DMS 273 (cell line): ENCODE data around the gene OXCT2.
"Not testable (repeated sequence)": the region's sequence is repeated elsewhere in the genome, so short reads cannot be mapped to it uniquely, and the experiment has no call there.

ENCODE experiments used
- DNase-seq: peaks from one replicate; lab custom pipeline; 2025; ENCODE audit not compliant: unreplicated experiment; lab: John Stamatoyannopoulos, UW

Gene OXCT2

DNA sequence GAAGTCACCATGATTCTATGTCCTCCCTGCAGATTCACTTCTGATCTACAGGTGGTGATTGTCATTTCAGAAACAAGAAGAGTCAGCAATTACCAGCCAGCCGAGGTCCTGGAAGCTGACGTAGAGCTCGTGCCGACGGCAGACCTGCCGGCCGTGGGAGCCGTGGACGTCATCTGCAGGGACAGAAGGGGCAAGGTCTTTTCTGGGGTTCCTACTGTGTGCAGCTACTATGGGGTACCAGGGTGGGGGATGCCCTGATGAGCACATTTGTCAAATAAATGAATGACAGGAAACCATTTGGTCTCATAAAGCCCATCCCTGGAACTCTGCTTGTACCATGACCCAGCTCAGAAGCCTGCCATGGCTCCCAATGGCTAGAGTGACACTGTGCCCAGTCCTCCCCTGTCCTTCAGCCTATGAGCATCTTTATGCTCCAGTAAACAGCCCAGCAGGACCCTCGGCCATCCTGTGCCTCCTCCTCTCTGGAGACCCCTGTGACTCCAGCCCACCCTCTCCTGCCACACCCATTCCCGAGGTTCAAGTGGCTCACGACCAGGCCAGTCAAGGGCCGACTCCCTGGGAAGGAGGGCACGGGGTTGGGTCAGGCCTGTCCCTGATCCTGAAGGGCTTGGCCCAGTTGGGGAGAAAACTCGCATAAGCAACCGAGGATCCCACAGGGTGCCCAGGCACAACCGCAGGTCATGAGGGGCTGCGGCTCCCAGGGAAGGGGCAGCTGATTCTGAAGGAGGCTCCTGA, 7.4 kb downstream of the OXCT2 start:
- DNase-seq: not testable (repeated sequence)

DNA sequence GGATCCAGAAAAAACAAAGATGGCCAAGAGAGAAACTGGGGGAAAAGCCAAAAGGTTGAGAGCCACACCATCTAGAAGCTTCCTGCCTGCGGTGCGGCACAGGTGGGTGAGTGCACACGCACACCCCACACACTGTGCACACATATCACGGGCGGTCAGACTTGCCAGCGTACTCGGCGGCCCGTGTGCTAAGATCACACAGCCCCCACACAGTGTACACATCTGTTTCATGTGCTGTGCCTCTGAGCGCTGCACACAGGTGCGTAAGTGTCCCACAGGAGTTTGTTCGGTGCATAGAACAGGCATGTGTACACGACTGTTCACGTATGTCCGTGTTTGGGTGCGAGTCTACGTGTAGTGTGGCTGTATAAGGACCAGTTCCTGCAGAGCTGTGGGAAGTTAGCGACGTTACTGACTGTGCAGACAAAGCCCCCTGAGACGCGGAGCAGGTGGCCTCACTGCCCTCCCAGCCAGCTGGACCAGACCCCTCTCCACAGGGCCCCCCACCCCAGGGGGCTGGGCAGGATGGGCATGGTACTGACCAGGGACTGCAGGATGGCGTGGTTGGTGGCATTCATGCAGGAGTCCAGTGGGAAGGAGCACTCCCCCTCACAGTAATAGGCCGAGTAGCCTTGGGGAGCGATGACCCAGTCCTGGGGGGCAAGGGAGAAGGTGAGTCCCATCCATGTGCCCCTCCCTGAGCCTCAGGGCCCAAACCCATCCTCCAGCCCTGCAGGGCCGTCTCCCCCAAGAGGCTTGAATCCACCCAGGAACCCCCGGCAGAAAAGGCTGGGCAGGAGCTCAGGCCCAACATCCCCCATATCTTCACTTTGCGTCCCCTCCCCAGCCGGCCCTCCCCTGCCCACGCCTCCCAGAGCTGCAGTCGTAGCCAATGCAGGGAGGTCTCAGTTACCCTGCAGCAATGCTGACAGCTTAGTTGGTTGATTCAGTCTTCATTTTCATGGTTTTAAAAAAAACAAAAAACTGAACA, 8.3 kb downstream of the OXCT2 start:
- no peak for DNase-seq

DNA sequence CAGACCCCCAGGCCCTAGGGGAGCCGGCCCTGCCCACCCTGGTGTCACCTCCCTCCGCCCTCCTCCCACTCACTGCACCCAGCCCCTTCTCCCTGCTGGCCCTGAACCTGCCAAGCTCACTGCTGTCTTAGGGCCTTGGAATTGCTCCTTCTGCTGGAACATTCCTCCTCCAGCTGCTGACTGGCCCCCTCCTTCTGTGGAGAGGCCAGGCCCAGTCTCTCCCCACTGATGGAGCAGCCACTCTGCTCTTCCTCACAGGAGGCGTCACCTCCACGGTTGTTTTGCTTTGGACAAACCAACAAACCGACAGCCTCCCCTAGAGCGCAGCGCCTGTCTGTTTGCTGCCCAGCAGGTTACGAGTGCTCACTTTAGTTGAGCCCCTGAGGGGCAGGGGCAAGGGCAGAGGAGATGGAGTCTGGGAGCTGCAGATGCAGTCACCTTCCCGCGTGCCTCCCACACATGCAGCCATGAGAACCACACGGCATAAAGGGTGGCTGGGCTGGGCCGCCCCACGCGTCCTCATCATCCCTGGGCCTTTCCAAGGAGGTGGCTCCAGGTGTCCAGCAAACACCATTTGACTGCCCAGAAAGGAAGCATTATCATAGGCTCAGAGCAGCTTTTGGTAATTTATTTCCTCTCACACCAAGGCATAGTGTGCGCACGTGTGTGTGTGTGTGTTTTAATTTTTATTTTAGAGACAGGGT, 9.4 kb downstream of the OXCT2 start:
- peak; percentile 88 for DNase-seq

DNA sequence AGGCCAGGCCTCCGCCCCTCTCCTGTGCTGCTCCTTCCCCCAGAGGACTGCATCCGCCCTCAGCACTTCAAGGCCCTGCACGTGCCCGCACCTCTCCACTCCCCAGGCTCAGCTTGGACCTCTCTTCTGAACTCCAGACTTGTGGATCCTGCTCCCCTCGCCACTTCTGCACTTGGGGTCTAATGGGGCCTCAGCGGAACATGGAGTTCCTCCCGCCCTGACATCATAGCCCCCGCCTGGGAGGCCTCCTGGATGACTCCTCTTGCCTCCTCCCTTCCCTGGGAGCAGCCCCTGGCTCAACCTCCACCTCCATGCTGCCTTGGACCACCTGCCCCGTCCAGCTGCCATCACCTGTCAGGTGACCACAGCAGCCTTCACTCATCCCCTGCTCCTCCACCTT, 10.1 kb downstream of the OXCT2 start:
- DNase-seq: no peak

DNA sequence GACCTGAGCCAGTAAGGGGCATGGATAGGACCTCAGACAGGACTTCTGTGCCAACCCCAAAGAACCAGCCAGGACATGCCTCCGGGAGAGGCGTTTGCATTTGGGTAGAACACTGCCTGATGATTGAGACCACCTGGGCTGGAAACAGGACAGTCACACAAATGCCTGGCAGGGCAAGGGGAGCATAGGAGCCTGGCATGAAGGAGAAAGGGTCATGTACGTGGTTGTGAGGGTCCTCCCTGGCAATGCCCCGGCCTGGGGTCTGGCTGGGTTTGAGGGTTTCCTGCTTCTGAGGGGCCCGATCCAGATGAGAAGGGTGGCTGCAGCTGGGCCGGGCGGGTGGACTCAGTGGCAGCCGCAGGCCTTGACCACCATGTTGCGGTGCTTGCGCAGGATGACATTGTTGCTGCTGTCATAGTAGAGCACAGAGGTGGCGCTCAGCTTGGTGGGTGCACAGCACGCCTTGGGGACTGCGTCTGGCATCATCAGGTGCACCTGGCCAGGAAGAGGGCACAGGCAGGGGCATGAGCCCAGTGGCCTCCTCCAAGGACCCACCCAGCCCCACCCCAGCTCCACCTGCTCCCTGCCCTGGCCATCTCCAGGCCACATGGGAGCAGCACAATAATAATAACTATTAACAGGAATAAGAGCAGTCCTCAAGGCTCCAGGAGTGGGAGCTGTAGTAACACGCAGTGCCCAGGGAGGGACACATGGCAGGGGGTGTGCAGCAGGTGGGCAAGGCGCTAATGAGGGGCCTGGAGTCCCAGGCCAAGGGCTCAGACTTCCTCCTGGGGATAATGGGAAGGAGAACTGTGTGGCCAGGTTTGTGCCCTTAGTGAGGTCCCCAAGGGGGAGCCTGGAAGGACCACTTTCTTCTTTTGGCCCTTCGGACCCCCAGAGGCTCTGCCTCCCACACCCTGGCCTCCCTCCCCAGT, 10.8 kb downstream of the OXCT2 start:
- peak; percentile 90 for DNase-seq

- DNase-seq: no peak
These were observed 11.8 kb downstream of the OXCT2 start for GRCh38 chr1:39759436-39759726.

GRCh38 chr1:39758556-39759435, 12.4 kb downstream of the OXCT2 start:
- DNase-seq: no peak

DNA sequence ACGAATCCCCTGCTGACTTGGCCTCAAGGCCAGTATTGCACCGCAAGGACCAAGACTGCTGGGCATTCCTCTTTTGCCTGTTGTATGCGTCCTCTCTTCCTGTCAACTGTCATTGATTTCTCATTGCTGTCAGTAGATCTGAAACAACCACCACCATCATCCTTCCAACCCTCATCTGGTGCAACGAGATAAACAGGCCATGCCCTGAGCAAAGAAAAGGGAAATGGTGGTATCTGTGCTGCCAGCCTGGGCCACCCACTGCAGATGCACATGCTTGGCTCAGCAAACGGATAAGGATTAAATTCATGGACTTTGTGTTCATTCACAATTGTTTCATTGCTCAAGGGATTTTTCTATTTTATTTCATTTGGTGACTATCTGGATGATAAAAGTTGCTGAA, 13.6 kb downstream of the OXCT2 start:
- DNase-seq: no peak

- peak; percentile 92 for DNase-seq
These were observed 15.0 kb downstream of the OXCT2 start for GRCh38 chr1:39755965-39756659.

DNA sequence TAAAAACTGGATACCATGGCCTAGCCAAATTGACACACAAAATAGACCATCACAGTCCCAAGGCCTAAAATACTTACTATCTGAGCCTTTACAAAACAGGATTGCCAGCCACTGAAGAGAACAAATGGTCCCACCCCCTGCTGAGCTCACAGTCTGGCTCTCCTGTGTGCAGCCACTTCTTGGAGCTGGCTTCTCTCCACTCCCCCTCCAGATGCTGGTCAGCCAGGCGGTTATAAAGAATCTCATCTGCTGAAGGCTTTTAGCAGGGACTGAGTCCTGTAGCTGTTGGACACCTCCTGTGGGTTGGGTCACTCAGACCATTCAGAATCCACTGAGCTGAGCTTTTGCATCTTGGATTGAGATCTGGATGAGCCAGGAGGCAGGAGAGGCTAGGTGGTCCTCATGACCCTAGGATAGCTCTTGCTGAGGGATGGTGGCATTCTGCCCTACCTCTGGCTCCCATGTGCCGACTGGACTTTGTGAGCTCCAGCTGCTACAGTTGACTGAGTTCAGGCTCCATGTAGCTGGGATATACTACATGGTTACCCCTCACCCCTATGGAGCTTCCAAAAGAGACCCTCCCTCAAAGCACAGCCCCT, 16.1 kb downstream of the OXCT2 start:
- peak; percentile 100 for DNase-seq

DNA sequence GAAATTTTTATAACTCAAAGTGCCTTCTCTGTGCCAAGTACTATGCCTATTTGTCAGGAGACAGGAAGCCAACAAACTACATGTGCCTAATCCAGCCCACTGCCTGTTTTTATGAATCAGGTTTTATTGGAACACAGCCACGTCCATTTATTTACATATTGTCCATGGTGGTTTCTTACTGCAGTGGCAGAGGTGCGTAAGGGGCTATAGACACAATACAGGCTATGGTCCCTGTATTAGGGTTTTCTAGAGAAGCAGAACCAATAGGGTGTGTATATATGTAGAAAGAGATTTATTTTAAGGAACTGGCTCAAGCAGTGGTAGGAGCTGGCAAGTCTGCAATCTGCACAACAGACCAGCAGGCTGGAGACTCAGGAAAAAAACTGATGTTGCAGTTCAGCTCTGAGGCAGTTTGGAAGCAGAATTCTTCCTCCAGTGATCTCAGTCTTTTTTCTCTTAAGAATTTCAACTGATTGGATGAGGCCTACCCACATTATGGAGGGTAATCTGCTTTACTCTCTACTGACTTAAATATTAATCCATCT, 17.1 kb downstream of the OXCT2 start:
- DNase-seq: peak; percentile 97

DNA sequence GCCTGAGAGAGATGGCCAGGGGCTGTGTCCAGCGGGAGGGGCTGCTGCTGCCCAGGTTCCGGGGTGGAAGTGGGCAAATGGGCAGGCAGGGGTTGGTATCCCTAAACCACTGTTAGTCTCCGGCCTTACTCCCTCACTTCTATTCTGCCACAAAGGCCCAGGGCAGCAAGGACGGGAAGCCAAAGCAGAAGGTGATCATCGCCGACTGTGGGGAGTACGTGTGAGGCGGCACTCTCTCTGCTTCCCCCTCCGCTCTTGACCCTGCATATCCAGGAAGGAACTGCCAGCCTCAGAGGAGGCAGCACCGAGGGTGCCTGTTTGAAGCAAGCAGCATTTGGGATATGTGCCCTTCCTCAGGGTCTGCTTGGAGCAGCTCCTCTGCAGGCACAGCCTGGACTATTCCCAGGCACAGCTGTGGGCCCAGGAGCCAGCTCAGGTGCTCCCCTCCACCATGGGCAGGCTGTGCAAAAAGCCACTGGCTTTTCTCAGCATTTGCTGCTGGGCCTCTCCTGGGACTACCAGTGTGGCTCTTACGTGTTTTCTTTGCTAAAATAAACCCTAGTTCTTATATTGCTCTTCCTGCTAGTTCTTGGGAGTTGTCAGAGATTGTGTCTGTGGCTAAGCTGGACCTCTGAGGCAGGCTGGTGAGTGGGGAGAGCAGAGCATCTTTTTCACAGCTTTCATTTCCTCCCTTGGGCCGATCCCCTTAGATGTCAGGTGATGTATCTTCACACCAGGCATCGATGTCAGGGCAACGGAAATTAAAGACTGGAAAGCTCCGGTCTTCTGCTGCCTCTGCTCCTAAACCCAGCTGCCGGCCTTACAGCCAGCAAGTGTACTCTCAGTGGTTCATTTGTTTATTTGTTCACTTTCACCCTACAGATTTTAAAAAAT, 17.8 kb downstream of the OXCT2 start:
- DNase-seq: peak; percentile 94

- no peak for DNase-seq
These were observed 18.4 kb downstream of the OXCT2 start for GRCh38 chr1:39752703-39753102.

- DNase-seq: no peak
These were observed 19.6 kb downstream of the OXCT2 start for GRCh38 chr1:39751595-39751994.

- no peak for DNase-seq
These were observed 26.0 kb downstream of the OXCT2 start for GRCh38 chr1:39745016-39745670.

DNA sequence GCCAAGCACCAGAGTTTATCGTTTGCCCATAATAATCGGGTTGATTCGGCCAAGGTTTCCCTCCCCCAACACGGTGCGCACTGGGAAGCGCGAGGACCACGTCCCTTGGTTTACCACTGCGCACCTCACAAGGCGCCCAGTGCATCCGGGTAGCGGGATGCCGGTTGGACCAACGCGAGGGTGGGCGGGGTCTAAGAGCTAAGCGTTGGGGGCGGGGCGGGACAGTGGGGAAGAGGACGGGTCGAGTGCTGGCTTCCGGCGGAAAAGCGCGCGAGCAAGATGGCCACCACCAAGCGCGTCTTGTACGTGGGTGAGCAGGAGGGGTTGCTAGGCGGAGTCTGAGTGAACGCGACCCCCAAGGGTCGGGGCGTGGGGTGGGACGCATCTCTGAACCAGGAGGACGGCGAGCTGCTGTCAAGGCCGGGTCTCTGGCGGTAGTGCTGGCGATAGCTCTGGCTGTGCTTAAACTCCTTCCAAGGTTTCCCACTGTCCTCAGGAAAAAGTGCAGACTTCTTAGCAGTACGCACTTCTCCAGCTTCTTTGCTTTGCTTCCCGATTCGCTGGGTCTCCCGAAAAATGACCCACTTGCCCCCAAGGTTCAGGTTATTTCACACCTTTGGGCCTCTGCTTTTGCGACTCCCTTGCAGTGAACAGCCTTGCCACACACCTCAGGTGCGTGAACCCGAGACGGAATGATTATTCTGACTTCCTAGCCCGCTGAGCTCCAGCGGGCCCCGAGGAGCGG, 32.4 kb downstream of the OXCT2 start, which contains the start of gene PPIE:
Gene PPIE, plus strand, starts transcription at position 261 of the 745 bp plus-strand sequence. Its CDS starts 19 bp downstream, at position 280.
- peak; percentile 100 for DNase-seq
